Retinal pigment epithelial cell (primary cell): ENCODE data around the gene C5orf63.

ENCODE experiments used
- DNase-seq: peaks from one replicate; pipeline ENCODE4 v3.0.0-alpha.2; 2010; ENCODE audit warnings: low read depth
- H3K4me3 ChIP-seq: 2 replicates; pipeline ENCODE4 v1.5.1; 2011; ENCODE audit warnings: mild to moderate bottlenecking, low read length, control low read depth, moderate library complexity
- CTCF ChIP-seq: conservative IDR thresholded peaks from 2 replicates; pipeline ENCODE4 v1.5.1; 2011; ENCODE audit warnings: low read depth, low read length, control low read depth, inconsistent platforms

The C5orf63 gene

GRCh38 chr5:127013407-127013806 is 59.9 kb downstream of the C5orf63 start:
- no peak for DNase-seq
- no peak for TF ChIP-seq CTCF
- no peak overlapping the region for H3K4me3 ChIP-seq

- H3K4me3 ChIP-seq = no peak overlapping the region
- no peak for DNase-seq
- no peak for TF ChIP-seq CTCF
Observed at GRCh38 chr5:127012916-127013315, 60.4 kb downstream of the C5orf63 start.

- H3K4me3 ChIP-seq = no peak overlapping the region
- no peak for DNase-seq
- no peak for TF ChIP-seq CTCF
Observed at GRCh38 chr5:127011961-127012644, 61.2 kb downstream of the C5orf63 start.

- no peak for TF ChIP-seq CTCF
- H3K4me3 ChIP-seq = no peak overlapping the region
- DNase-seq = no peak
Observed at GRCh38 chr5:127011153-127011552, 62.1 kb downstream of the C5orf63 start.

GRCh38 chr5:127010362-127010761 is 62.9 kb downstream of the C5orf63 start:
- H3K4me3 ChIP-seq = no peak overlapping the region
- TF ChIP-seq CTCF = no peak
- DNase-seq = no peak

- no peak for DNase-seq
- no peak for TF ChIP-seq CTCF
- H3K4me3 ChIP-seq = no peak overlapping the region
Observed at GRCh38 chr5:127009784-127010183, 63.5 kb downstream of the C5orf63 start.

- H3K4me3 ChIP-seq = no peak overlapping the region
- no peak for TF ChIP-seq CTCF
- no peak for DNase-seq
Observed at GRCh38 chr5:127008300-127008975, 64.9 kb downstream of the C5orf63 start.
